ENCODE measurements around the gene DCUN1D1.

- no peak for TF ChIP-seq POLR2AphosphoS5 (IDR thresholded peaks at IDR 0.05)
- no peak for TF ChIP-seq POLR2A (IDR thresholded peaks at IDR 0.05)
- TF ChIP-seq CTCF (IDR thresholded peaks at IDR 0.05): no peak
These were observed 23.1 kb downstream of the DCUN1D1 start for GRCh38 chr3:182957226-182957625.
